HG03196 (cell line): ENCODE measurements around the gene CCDC170.
A peak's percentile ranks its signal among the peaks of the same experiment; 100 is the strongest.
"Not testable (repeated sequence)": the region's sequence is repeated elsewhere in the genome, so short reads cannot be mapped to it uniquely, and the experiment has no call there.

Source experiments
- ATAC-seq: cut with Tn5 transposase; IDR thresholded peaks from one replicate; pipeline ENCODE4 v1.9.1; 2021; ENCODE audit not compliant: unreplicated experiment

CCDC170 gene

DNA sequence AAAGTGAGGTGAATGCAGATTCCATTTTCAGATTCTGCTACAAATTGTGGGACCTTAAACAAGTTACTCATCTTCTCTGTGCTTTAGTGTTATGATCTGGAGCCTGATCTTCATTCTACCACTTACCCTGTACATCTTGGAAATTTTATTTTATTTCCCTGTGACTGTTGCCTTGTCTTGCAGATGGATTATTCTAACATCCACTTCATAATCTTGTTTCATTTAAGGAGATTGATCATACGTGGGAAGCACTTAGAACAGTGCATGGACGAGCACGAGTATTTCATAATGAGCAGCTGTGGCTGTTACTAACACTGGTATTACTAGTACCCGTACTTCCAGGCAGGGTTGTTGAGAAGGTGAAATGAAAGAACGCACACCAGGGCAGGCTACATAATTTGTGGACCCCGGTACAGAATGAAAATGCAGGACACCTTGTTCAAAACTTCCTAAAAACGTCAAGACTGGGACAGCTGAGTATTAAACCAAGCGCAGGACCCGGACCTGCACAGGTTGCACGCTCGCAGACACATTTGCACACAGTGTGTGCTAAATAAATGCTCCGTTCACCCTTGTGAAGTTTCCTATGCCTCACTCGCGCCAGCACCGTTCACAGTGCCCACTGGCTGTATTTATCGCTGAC lies 535 bp upstream of the CCDC170 start:
- no peak for ATAC-seq

DNA sequence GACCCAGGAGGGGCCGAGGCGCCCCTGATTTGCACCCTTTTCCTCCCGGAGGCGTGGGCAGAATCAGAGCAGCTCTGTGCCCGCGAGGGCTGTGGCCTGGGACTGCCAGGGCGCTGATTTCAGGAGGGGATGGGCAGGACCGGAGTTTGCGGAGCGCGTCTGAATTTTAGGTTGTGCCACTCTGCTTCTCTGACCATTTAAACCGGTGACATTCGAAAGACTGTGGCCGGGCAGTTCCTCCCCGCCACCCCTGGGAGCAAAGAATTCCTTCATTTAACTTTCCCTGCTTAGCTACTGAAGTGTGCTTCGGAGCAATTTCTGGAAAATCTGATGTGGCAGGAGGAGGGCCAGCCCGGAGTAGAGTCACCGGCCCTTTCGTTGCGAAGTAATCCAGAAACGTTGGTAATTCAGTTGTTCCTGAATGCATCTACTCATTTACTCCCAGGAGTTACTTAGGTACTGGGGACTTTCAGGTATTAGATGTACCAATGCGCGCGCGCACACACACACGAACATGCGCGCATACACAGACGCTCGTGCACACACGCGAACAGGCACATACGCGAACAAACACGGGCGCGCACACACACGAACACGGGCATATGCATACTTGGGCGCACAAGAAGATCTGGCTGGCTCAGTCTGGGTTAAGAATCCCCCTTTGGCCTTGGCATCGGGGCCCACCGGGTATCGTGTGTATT lies 568 bp downstream of the CCDC170 start:
- no peak for ATAC-seq

DNA sequence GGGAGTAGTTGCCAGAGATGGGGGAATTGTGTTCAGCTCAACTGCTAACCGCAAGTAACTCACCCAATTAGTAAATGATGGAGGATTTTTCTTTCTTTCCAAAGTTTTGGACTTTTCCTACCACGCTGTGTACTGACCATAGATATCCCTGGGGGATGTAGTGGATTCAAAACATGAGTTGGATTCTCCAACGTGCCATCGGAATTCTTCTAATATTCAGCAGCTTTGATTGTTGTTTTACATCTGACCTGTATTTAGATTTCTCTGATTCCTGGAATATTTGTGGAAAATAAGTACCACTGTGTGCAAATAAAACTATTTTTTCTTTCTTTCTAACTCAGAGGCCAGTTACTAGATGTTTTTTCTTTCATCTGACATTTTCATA lies 1.1 kb downstream of the CCDC170 start:
- no peak for ATAC-seq

DNA sequence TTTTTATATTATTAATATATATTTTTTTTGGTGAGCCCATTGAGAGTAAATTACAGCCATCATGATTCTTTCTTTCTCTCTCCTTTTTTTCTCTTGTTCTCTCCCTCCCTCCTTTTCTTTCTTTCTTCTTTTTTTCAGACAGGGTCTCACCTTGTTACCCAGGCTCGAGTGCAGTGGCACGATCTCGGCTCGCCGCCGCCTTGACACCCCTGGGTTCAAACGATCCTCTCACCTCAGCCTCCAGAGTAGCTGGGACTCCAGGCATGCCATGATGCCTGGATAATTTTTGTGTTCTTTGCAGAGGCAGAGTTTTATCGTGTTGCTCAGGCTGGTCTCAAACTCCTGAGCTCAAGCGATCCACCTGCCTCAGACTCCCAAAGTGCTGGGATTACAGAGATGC lies 1.6 kb downstream of the CCDC170 start:
- ATAC-seq = no peak

DNA sequence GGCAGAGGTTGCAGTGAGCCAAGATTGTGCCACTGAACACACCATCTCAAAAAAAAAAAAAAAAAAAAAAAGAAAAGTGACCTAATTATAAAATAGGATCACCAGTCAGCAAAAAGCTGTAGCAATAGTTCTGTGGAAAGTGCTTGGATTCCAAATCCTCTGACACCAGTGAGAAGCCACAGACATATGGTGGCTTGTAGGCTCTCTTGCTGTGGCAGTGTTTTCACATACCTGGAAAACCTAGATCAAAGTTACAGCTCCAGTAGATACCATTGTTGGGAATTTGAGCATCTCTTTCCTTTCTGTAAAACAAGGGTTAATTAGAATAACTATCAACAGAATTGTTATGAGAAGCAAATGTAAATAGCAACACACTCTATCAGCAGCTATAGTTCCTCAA lies 4.1 kb downstream of the CCDC170 start:
- no peak for ATAC-seq

DNA sequence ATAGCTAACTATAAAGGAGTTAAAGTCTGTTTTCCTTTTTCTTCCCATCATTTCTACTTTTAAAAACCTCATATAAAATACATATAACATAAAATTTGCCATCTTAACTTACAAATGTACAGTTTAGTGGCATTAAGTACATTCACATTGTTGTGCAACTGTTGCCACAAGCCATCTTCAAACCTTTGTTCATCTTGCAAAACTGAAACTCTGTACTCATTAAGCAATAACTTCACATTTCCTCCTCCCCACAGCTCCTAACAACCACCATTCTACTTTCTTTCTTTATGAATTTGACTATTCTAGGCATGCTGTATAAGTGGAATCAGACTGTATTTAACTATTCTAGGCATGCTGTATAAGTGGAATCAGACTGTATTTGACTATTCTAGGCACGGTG lies 4.5 kb downstream of the CCDC170 start:
- peak; percentile 77 for ATAC-seq

DNA sequence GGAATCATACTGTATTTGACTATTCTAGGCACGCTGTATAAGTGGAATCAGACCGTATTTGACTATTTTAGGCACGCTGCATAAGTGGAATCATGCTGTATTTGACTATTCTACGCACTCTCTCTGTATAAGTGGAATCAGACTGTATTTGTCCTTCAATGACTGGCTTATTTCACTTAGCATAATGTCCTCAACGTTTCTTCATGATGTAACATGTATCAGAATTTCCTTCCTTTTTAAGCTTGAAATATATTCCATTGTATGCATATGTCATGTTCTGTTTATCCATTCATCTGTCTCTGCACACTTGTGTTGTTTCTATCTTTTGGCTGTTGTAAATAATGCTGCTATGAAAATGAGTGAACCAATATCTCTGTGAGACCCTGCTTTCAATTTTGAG lies 5.7 kb downstream of the CCDC170 start:
- no peak for ATAC-seq

DNA sequence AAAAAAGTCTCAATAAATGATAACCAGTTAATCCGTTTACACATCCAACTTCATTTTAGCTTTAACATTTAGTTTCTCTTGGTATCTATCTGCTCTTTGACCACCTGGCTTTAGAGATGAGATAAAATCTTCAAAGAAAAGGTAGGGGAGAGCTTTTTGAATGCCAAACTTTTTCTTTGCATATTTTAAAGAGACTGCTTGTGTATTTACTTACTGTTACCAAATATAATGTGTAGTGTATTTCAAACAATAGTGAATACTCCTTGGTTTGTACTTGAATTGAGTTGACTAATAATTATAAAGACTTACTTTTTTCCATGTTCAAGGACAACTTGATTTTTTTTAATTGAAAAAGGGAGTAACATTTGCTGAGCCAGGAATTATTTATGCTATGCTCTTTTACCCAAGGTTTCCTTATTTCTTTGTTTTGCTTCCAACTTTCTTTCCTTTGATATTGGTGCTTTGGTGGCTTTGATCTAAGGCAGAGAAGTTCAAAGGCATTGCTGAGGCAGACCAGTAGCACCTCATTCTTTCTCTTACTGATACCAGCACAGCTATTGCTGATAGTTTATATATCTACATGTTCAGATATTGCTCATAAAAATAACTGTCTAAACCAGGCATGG lies 7.8 kb downstream of the CCDC170 start:
- ATAC-seq = no peak

DNA sequence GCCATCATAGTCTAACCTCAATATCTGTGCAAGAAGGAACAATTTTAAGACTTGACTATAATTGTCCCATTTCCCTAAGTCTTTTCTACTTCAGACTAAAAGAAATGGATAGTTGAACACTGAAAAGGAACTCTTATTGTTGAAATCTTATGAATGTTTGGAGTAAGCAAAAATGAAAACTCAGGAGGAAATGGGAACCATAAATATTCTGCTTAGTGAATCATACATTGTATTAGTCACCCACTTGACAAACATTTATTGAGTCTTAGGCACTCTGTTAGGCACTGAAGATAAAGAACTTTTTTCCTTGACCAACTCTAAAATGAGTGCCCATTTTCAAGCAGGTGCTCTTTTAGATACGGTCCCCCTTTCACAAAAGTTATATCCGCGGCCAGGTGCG lies 8.7 kb downstream of the CCDC170 start:
- no peak for ATAC-seq

DNA sequence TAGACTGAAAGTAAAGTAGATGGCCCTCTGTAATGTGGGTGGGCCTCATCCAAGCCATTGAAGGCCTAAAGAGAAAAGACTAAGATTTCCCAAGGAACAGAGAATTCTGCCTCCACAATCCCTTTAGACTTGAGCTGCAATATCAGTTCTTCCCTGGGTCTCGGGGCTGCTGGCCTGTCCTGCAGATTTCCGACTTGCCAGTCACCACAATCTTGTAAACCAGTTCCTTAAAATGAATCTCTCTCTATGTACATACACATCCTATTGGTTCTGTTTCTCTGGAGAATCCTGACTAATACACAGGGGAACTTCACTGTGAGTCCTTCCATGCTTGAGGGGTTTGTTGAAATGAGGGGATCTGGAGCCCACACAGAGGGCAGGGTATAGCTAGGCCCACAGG lies 12.9 kb downstream of the CCDC170 start:
- no peak for ATAC-seq

DNA sequence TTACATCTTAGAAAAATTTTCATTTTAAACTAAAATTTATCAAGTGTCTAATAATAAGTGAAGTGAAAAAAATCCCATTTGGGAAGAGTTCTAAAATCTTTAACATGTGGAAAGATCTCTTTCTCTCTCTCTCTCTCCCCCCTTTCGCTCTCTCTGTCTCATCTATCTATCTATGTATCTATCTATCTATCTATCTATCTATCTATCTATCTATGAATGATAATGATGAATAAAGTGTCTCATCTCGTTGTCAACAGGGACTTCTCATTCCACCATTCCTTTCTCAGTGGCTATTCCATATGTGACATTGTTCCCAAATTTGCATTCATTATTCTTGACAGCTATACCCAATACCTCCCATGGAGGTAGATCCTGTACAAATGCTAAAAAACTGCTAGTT lies 15.2 kb downstream of the CCDC170 start:
- ATAC-seq = no peak

DNA sequence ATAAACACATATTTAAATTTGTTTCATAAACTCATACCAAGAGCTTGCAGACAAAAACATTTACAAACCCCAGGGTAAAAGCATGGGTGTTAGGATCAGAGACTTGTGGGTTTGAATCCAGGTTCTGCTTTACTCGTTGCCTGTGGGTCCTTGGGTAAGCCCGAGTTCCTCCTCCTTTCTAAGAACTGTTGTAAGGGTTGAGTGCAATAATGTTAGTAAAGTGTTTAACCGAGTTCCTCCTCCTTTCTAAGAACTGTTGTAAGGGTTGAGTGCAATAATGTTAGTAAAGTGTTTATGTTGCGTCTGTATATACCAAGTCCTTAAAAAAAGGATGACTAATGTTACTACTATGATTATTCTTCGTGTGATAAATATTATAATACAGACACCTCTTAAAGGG lies 18.7 kb downstream of the CCDC170 start:
- no peak for ATAC-seq

DNA sequence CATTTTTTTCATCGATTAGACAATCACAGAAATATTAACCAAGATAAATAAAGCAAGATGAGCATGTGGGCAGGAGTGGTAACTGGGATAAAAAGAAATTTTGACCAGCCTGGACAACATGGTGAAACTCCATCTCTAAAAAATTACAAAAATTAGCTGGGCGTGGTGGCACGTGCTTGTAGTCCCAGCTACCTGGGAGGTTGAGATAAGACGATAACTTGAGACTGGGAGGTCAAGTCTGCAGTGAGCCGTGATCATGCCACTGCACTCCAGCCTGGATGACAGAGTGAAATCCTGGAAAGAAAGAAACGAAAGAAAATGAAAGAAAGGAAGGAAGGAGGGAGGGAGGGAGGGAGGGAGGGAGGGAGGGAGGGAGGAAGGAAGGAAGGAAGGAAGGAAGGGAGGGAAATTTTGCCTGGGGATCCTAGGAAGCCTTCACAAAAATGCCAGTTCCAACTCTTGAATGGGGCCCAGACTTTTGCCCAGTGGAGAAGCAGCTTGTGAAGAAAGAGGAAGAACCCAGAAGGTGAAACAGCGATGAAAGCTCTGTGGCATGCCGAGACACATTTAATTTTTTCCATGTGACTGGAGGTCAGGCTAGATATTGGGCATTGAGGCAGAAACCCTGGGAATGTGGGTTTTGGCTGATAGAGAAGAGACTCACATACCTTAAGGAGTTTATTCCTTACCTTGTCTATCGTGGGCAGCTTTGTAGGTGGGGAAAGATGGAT lies 20.3 kb downstream of the CCDC170 start:
- no peak for ATAC-seq

DNA sequence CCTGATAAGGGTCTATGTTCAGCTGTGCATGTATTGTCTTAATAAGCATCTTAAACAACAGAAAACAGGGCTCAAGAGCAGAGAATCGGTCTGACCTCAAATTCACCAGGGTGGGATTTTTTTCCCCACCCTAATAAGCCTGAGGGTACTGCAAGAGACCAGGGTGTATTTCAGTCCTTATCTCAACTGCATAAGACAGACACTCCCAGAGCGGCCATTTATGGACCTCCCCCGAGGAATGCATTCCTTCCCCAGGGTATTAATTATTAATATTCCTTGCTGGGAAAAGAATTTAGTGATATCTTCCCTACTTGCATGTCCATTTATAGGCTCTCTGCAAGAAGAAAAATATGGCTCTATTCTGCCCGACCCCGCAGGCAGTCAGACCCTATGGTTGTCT lies 25.2 kb downstream of the CCDC170 start:
- not testable (repeated sequence) for ATAC-seq

DNA sequence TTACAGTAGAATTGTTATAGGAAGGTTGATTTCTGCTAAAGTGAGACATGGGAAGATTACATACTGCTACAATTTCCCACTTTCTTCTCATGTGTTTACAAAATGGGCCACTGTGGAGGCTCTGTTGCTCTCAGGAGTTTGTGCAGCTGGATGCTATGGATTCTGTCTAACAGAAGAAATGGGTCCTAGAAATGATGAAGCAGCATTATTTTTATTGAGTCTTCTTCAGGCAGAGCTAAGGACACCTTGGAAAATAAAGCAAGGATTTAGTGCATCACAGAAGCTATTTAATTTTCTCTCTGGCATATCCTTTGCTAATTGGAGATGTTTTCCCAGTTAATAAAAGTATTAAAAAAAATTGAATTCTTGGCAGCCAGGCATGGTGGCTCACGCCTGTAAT lies 29.2 kb downstream of the CCDC170 start:
- ATAC-seq = no peak

DNA sequence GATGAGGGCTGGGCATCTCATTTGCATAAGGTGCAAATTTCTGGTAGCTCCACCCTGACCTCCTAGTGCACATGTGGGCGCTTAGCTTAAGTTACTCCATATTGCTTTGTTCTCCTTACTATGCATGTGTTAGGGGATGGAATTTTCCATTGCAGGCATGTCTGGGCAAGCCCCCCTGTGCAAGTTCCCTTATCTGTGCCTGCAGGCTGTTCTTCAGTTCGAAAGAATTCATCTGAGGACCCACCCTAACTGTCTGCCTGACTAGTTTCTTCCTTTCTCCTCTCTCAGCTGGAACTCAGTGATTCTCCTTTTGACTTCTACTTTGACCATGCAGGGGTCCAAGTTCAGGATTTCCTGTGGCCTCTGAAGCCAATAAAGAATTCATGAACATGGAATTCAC lies 30.2 kb downstream of the CCDC170 start:
- ATAC-seq = no peak

DNA sequence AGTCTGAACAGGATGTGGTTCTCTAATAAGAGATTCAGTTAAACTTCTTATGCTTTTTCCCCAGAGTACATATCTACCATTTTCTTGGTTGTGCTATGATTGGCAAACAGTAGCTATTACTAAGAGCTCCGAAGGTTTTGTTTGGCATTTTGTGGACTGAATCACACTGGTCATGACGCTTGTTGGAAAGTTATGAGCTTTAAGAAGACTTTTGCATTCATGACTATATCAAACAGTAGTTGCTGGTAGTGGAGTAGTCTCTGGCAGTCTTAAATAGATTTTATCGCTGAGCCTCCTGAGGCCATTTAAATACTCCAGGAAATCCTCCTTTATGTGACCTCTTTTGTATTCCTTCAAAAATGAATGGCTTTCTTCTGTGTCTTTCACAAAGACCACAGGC lies 40.8 kb downstream of the CCDC170 start:
- no peak for ATAC-seq

DNA sequence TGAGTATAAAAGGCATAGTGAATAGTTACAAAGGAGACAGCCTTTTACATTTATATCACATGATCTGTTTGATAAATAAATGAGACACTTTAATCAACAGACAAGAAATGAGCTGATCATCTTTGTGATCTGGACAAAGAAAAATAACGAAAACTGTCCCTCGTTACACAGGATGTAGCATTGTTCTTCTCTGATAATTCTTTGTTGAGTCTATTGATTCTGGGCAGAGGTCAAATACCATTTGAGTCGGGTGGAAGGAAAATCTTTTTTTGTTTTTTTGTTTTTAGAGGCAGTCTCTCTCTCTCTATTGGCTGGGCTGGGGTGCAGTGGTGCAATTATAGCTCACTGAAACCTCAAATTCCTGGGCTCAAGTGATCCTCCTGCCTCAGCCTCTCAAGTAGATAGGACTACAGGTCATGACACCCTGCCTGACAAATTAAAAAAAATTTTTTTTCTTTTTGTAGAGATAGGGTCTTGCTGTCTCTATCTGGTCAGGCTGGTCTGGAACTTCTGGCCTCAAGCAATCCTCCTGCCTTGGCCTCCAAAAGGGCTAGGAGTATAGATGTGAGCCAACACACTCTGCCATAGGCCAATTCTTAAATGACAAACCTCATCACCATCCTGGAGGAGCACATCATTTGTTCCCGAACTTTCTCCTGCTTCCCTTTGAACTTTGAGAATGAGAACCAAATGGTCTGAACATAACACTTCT lies 41.8 kb downstream of the CCDC170 start:
- no peak for ATAC-seq

DNA sequence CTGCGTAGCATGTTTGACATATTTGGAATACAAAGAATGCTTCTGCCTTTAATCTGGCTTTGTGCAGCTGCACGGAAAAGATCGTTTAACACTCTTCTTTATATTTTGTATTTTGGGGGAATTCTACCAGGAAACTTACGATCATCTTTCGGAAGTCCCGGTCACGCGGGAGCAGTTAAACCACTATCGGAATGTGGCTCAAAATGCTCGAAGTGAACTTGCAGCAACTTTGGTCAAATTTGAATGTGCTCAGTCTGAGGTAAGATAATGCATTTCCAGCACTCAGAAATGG lies 42.3 kb downstream of the CCDC170 start:
- ATAC-seq = no peak

DNA sequence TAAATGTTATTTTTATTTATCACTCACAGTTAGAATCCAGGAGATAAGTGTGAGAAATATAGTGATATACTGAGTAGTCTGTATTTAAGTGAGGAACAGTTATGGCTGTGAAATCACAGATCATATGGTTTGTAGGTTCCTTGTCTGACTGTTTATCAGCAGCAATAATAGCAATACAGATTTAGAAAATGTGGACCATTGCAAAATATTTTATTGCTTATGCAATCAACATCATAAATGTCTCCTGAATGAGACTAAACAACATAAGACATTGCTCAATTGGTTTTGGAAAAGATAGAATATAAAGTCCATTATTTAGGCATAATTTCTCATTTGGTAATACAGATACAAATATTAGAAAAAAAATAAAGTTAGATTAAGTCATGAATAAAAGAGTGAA lies 43.7 kb downstream of the CCDC170 start:
- ATAC-seq = no peak

DNA sequence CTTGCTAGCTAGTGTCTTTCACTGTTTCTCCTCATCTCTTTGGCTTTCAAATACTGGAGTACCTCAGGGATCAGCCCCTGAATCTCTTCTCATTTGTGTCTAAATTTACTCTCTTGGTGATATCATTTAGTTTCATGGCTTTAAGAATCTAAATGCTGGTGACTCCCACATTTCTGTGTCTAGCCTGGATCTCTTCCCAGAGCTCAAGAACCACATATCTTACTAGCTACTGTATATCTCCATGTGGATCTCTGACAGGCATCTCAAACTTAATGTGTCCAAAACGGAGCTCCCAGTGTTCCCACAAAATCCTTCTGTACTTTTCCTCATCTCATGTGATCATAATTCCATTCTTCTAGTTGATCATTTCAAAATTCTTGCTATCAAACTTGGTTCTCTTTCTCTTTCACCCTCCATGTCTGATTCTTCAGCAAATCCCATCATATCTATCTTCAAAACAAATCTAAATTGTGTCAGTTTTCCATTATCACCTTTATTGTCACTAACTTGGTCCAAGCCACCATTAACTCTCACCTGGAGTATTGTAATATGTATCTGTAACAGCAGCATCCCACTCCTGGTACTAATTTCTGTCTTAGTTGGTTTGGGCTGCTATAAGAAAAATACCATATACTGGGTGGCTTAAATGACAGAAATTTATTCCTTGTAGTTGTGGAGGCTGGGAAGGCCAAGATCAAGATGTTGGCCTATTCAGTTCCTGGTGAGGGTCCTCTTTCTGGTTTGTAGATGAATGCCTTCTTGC lies 45.9 kb downstream of the CCDC170 start:
- ATAC-seq = no peak
